IMR-90 (cell line): ENCODE data around the gene NSD2. TPM values are rescaled to one million over a fixed set of nuclear protein-coding genes. Genes with fewer than 3 reads are reported as not detected.

ENCODE experiments used
- ATAC-seq: fragments of 200-7000 bp; cut with Tn5 transposase; 2 replicates; pipeline ENCODE4 v1.9.1; 2020; ENCODE audit warnings: low read depth, mild to moderate bottlenecking, moderate library complexity
- BruUV-seq: library from RNA; stranded (reverse); fragments of 400-500 nt; replicated peaks from 2 replicates; lab custom pipeline; 2021; lab: Mats Ljungman, UMichigan
- CTCF ChIA-PET: fragments of 300-600 bp; formaldehyde crosslinking; extraction: SDS; loops from one replicate; lab custom pipeline; 2021; ENCODE audit warnings: antibody characterized with exemption; lab: Yijun Ruan, JAX
- POLR2A ChIA-PET: fragments of 300-600 bp; sonication (Branson Sonifier 250); formaldehyde crosslinking; loops from one replicate; lab custom pipeline; 2022; ENCODE audit warnings: antibody characterized with exemption; ENCODE audit not compliant: unreplicated experiment; lab: Charles Lee
- DNase-seq: peaks from one replicate; pipeline ENCODE4 v3.0.0; 2013
- H2AFZ ChIP-seq: replicated peaks from 2 replicates; pipeline ENCODE3; 2013; ENCODE audit warnings: low read length, mild to moderate bottlenecking; ENCODE audit not compliant: poor library complexity
- H2AK5ac ChIP-seq: 2 replicates; pipeline ENCODE4 v1.6.1; 2013; ENCODE audit warnings: low read depth, low read length, inconsistent platforms
- H2AK9ac ChIP-seq: replicated peaks from 2 replicates; pipeline ENCODE3; 2013; ENCODE audit warnings: mild to moderate bottlenecking, low read depth, low read length, moderate library complexity; ENCODE audit not compliant: poor library complexity
- H2BK120ac ChIP-seq: 2 replicates; pipeline ENCODE4 v1.6.1; 2013; ENCODE audit warnings: low read depth, low read length, inconsistent platforms
- H2BK15ac ChIP-seq: 3 replicates; pipeline ENCODE4 v1.6.1; 2013; ENCODE audit warnings: low read depth, low read length, inconsistent platforms
- H2BK20ac ChIP-seq: 2 replicates; pipeline ENCODE4 v1.6.1; 2013; ENCODE audit warnings: low read depth, mild to moderate bottlenecking, inconsistent platforms, low read length, moderate library complexity
- H2BK5ac ChIP-seq: 2 replicates; pipeline ENCODE4 v1.6.1; 2013; ENCODE audit warnings: mild to moderate bottlenecking, low read depth, low read length, inconsistent platforms; ENCODE audit not compliant: poor library complexity, severe bottlenecking
- H3K14ac ChIP-seq: replicated peaks from 2 replicates; pipeline ENCODE4 v1.6.1; 2013; ENCODE audit warnings: low read depth, low read length, inconsistent platforms
- H3K18ac ChIP-seq: 2 replicates; pipeline ENCODE4 v1.6.1; 2013; ENCODE audit warnings: low read depth, low read length, control low read depth
- H3K23ac ChIP-seq: 2 replicates; pipeline ENCODE4 v1.6.1; 2013; ENCODE audit warnings: low read depth, low read length, inconsistent platforms
- H3K27ac ChIP-seq: 2 replicates; pipeline ENCODE4 v1.5.1; 2013; ENCODE audit warnings: mild to moderate bottlenecking, control low read depth, low read length; ENCODE audit not compliant: insufficient read depth
- H3K27me3 ChIP-seq: 2 replicates; pipeline ENCODE4 v1.6.1; 2013; ENCODE audit warnings: low read length; ENCODE audit not compliant: control insufficient read depth, insufficient read depth
- H3K36me3 ChIP-seq: 2 replicates; pipeline ENCODE4 v1.6.1; 2013; ENCODE audit warnings: low read length, mixed read lengths; ENCODE audit not compliant: control insufficient read depth, insufficient read depth
- H3K4ac ChIP-seq: 2 replicates; pipeline ENCODE4 v1.6.1; 2013; ENCODE audit warnings: low read depth, low read length, inconsistent platforms
- H3K4me1 ChIP-seq: 2 replicates; pipeline ENCODE4 v1.6.1; 2013; ENCODE audit warnings: low read length, mixed read lengths; ENCODE audit not compliant: control insufficient read depth, insufficient read depth
- H3K4me2 ChIP-seq: 2 replicates; pipeline ENCODE4 v1.6.1; 2013; ENCODE audit warnings: low read depth, mild to moderate bottlenecking, control low read depth, low read length, moderate library complexity
- H3K4me3 ChIP-seq: 2 replicates; pipeline ENCODE4 v1.5.1; 2013; ENCODE audit warnings: low read depth, mild to moderate bottlenecking, control low read depth, low read length, moderate library complexity; ENCODE audit not compliant: insufficient read depth
- H3K56ac ChIP-seq: 2 replicates; pipeline ENCODE4 v1.6.1; 2013; ENCODE audit warnings: low read length, inconsistent platforms; ENCODE audit not compliant: insufficient read depth; ENCODE audit errors: extremely low read depth
- H3K79me1 ChIP-seq, 2 experiments: 2 replicates each; pipeline ENCODE4 v1.6.1; 2013; ENCODE audit warnings: low read length in 2 of 2, inconsistent platforms in 1 of 2, low read depth in 1 of 2
- H3K9ac ChIP-seq: 2 replicates; pipeline ENCODE4 v1.6.1; 2013; ENCODE audit warnings: low read depth, low read length, control low read depth
- H3K9me1 ChIP-seq: 2 replicates; pipeline ENCODE4 v1.6.1; 2013; ENCODE audit warnings: low read length, inconsistent platforms; ENCODE audit not compliant: insufficient read depth
- H3K9me3 ChIP-seq: 2 replicates; pipeline ENCODE4 v1.6.1; 2013; ENCODE audit warnings: low read length; ENCODE audit not compliant: control insufficient read depth, insufficient read depth
- H4K20me1 ChIP-seq: 2 replicates; pipeline ENCODE4 v1.6.1; 2013; ENCODE audit warnings: low read length, inconsistent platforms; ENCODE audit not compliant: insufficient read depth
- H4K5ac ChIP-seq: 2 replicates; pipeline ENCODE4 v1.6.1; 2013; ENCODE audit warnings: mild to moderate bottlenecking, low read depth, low read length, control low read depth
- H4K8ac ChIP-seq, 2 experiments: 2 replicates each; pipeline ENCODE4 v1.6.1; 2013; ENCODE audit warnings: low read depth in 2 of 2, low read length in 2 of 2, control low read depth in 1 of 2, inconsistent platforms in 1 of 2
- H4K91ac ChIP-seq: 2 replicates; pipeline ENCODE4 v1.6.1; 2013; ENCODE audit warnings: low read depth, low read length, inconsistent platforms; ENCODE audit not compliant: insufficient read depth
- FOS ChIP-seq: fragments of 150-350 bp; IDR thresholded peaks from 2 replicates; pipeline ENCODE4 v1.6.1; 2016; ENCODE audit warnings: low read depth, low read length
- MAFK ChIP-seq: IDR thresholded peaks from 2 replicates; pipeline ENCODE4 v1.6.1; 2012; ENCODE audit warnings: low read depth, low read length, improper control_type of control experiment
- whole genome bisulfite sequencing, 2 experiments: methylation state at CpG; one replicate each; pipeline versions ENCODE4 v1.1.5 to v1.1.7; 2013; ENCODE audit warnings: missing lambda C conversion rate in 2 of 2; ENCODE audit not compliant: insufficient read length in 1 of 2; ENCODE audit errors: extremely low coverage in 2 of 2; 5-methylcytosine and 5-hydroxymethylcytosine counted together
- dilution Hi-C: fragments of 300-500 bp; cut with HindIII; formaldehyde crosslinking; loops from one replicate; pipeline ENCODE4 v1.14.3; 2018; ENCODE audit warnings: low sequenced_read_pairs; ENCODE audit not compliant: unreplicated experiment
- in situ Hi-C: fragments of 300-500 bp; cut with MboI; formaldehyde crosslinking; loops from 3 replicates; pipeline ENCODE4 v1.14.3; 2019; ENCODE audit warnings: low sequenced_read_pairs, inconsistent platforms, mixed read lengths
- intact Hi-C: fragments of 100-400 bp; cut with micrococcal nuclease; formaldehyde crosslinking; loops from 2 replicates; pipeline ENCODE4 v1.10.0; 2022
- polyA plus RNA-seq, 3 experiments: library from polyadenylated mRNA; depleted of rRNA; stranded (reverse); fragments of >200 nt; gene quantifications; 2 replicates each; pipeline ENCODE4 v1.2.3, GENCODE V29; 2012; ENCODE audit warnings: low replicate concordance in 1 of 3
- total RNA-seq: library from RNA; depleted of rRNA; stranded (reverse); fragments of >200 nt; gene quantifications from 2 replicates; pipeline ENCODE4 v1.2.3, GENCODE V29; 2012
- TF ChIP-seq, protein P1 (sequence below): fragments of 150-350 bp; IDR thresholded peaks from 2 replicates; pipeline ENCODE4 v1.6.1; 2017; ENCODE audit warnings: mild to moderate bottlenecking, antibody characterized with exemption, low read length, low read depth

NSD2 gene
- total and polyA plus RNA-seq, 2 of the 4 experiments (the other 2 are of a cell fraction), result 35.9 to 68.1 TPM

DNA sequence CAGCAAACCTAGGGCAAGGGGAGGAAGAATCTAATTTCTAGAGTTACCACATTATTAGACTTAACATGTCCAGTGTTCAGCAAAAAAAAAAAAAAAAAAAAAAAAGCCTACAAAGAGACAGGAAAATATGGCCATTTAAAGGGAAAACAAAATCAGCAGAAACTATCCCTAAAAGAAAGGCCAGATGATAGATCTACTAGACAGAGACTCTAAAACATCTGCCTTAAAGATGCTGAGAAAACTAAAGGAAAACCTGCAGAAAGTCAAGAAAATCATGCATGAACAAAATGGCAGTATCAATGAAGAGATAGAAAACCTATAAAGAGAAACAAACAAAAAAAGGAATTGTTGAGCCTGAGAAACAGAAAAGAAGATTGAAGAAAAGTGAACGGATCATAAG lies 93.8 kb downstream of the NSD2 start:
- no peaks in the 10 kb centered on the region for H3K9me3 ChIP-seq
- H4K20me1 ChIP-seq, result no peaks in the 10 kb centered on the region
- DNase-seq (no peak), ATAC-seq (no peak)
- no peak overlapping the region for H2AK5ac ChIP-seq
- 0 out of 2 replicates have a peak, but pooled peaks cover 6% of the 10 kb centered on the region for H3K9me1 ChIP-seq
- H3K14ac ChIP-seq, result no peak overlapping the region
- no peak overlapping the region for H3K56ac ChIP-seq
- H3K79me1 ChIP-seq, result peaks cover 14 to 60% of the 10 kb centered on the region in 2 experiments
- H3K4me1 ChIP-seq, result peaks cover 4% of the 10 kb centered on the region
- TF ChIP-seq MAFK (no peak), FOS (no peak)
- TF ChIP-seq, protein P1, sequence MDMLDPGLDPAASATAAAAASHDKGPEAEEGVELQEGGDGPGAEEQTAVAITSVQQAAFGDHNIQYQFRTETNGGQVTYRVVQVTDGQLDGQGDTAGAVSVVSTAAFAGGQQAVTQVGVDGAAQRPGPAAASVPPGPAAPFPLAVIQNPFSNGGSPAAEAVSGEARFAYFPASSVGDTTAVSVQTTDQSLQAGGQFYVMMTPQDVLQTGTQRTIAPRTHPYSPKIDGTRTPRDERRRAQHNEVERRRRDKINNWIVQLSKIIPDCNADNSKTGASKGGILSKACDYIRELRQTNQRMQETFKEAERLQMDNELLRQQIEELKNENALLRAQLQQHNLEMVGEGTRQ, result no peak
- H2BK120ac ChIP-seq, result no peak overlapping the region
- no peak overlapping the region for H3K4me2 ChIP-seq
- no peak overlapping the region for H3K4ac ChIP-seq
- no peak overlapping the region for H3K18ac ChIP-seq
- BruUV-seq, result no TSS peak
- POLR2A ChIA-PET, result no interaction called here
- no peak overlapping the region for H2AFZ ChIP-seq
- H3K4me3 ChIP-seq, result no peak overlapping the region
- H3K23ac ChIP-seq, result no peak overlapping the region
- H2BK5ac ChIP-seq, result no peak overlapping the region
- H2BK20ac ChIP-seq, result no peak overlapping the region
- no CpG with 5 or more reads among the region's 1 CpG for WGBS, 2 experiments
- intact Hi-C loops (no loop called here), dilution Hi-C loops (no loop called here), in situ Hi-C loops (no loop called here)
- peaks cover 33% of the 10 kb centered on the region for H3K36me3 ChIP-seq
- CTCF ChIA-PET, result no interaction called here
- no peak overlapping the region for H3K27ac ChIP-seq
- no peak overlapping the region for H4K8ac ChIP-seq
- H4K91ac ChIP-seq, result no peak overlapping the region
- H4K5ac ChIP-seq, result no peak overlapping the region
- H3K27me3 ChIP-seq, result no peaks in the 10 kb centered on the region
- H2BK15ac ChIP-seq, result no peak overlapping the region
- no peak overlapping the region for H3K9ac ChIP-seq
- H2AK9ac ChIP-seq, result no peak overlapping the region
